Measurements from ENCODE around the gene KRT9.
"Not testable (repeated sequence)": the region's sequence is repeated elsewhere in the genome, so short reads cannot be mapped to it uniquely, and the experiment has no call there.

KRT9 gene

GRCh38 chr17:41606930-41607329 is 35.1 kb upstream of the KRT9 start:
- not testable (repeated sequence) for DNase-seq (ENCODE audit: low read depth, low spot score); H3K4me3 ChIP-seq (ENCODE audit: low read length)

- DNase-seq (ENCODE audit: low read depth, low spot score): no peak
These were observed 30.7 kb upstream of the KRT9 start for GRCh38 chr17:41602524-41602923.

GRCh38 chr17:41600318-41600717 is 28.5 kb upstream of the KRT9 start:
- no peak for DNase-seq (ENCODE audit: low read depth, low spot score)
- H3K4me3 ChIP-seq (ENCODE audit: low read length): no peak overlapping the region

More at GRCh38 chr17:41602524-41602923, 30.7 kb upstream of the KRT9 start:
- no peak overlapping the region for H3K4me3 ChIP-seq (ENCODE audit: low read length)

DNA sequence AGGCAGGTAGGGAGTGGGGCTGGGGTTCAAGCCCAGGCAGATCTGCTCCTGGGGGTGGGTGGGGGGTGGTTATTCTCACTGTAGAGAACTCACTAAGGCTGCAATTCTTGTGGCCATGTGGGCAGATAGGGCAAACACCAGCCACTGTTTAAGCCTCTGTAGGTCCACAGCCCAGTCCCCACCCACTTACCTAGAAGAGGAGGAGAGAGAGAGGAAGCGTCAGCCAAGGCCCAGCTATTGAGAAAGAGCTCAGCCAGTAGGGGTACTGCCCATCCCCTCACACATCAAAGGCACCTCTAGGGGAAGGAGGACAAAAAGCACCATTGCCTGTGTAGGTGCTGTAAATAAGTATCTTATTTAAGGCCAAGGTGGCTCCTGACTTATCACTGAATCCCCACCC is 27.8 kb upstream of the KRT9 start:
- no peak for DNase-seq (ENCODE audit: low read depth, low spot score)
- no peak overlapping the region for H3K4me3 ChIP-seq (ENCODE audit: low read length)

DNA sequence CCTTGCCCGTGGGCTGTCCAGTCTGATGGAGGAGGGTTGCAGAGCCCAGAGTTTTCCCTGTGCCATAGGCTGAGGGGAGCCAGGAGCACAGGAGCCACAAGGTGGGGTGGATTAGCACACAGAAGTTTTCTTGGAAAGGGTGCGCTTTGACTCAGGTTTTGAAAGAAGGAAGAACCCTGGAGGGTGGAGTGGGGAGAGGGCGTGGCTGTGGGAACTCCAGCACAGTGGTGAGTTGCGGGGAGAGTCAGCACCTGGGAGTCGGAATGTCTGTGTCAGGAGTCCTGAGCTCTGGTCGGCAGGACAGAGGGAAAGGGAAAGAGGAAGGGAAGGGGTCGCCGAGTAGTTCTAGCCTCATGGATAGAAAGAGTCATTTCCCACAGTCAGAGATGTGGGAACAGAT is 23.7 kb upstream of the KRT9 start:
- H3K4me3 ChIP-seq (ENCODE audit: low read length): no peak overlapping the region
- DNase-seq (ENCODE audit: low read depth, low spot score): no peak

DNA sequence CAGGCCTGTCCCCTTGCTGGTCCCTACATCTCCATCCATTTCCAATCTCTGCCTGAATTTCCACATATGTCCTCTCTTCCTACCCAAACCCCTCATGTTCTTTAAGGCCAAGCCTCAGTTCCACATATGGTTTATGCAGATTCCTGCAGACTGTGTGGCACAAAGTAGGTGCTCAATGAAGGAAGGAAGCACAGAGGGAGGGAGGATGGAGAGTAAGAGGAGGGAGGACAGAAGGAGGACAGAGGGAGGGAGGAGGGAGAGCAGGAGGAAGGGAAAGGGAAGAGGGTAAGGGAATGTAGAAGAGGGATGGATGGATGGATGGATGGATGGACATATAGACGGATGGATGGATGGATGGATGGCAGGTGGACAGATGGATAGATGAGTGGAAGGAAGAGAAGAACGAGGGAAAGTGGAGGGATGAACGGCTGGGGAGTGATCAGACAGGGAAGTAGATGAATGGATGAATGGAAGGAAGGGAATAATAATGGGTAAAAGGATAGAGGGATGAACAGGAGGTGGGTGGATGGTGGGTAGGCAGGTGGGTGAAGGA is 22.6 kb upstream of the KRT9 start:
- H3K4me3 ChIP-seq (ENCODE audit: low read length): no peak overlapping the region
- no peak for DNase-seq (ENCODE audit: low read depth, low spot score)

GRCh38 chr17:41593306-41593981 is 21.6 kb upstream of the KRT9 start:
- no peak overlapping the region for H3K4me3 ChIP-seq (ENCODE audit: low read length)
- no peak for DNase-seq (ENCODE audit: low read depth, low spot score)

GRCh38 chr17:41592601-41593305 is 20.9 kb upstream of the KRT9 start:
- DNase-seq (ENCODE audit: low read depth, low spot score): no peak
- no peak overlapping the region for H3K4me3 ChIP-seq (ENCODE audit: low read length)

DNA sequence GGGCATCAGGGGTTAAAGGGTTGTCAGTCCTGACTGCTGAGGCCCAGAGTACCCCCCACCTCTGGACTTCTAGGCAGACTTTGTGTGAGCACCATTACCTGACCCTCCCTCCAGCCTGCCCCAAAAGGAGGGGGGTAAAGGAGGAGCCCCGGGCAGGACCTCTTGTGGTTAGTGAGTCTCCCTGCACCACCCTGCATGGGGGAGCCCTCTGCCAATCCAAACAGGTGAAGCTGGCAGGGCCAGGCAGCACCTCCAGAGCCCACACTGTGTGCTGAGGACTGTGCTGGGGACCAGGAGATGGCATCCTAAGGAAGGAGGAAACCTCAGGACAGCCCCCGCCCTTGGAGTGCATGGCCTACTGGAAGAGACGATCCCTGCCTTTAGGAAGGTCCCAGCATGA is 17.4 kb upstream of the KRT9 start:
- H3K4me3 ChIP-seq (ENCODE audit: low read length): no peak overlapping the region
- DNase-seq (ENCODE audit: low read depth, low spot score): no peak

GRCh38 chr17:41588126-41588810 is 16.4 kb upstream of the KRT9 start:
- H3K4me3 ChIP-seq (ENCODE audit: low read length): no peak overlapping the region
- no peak for DNase-seq (ENCODE audit: low read depth, low spot score)

DNA sequence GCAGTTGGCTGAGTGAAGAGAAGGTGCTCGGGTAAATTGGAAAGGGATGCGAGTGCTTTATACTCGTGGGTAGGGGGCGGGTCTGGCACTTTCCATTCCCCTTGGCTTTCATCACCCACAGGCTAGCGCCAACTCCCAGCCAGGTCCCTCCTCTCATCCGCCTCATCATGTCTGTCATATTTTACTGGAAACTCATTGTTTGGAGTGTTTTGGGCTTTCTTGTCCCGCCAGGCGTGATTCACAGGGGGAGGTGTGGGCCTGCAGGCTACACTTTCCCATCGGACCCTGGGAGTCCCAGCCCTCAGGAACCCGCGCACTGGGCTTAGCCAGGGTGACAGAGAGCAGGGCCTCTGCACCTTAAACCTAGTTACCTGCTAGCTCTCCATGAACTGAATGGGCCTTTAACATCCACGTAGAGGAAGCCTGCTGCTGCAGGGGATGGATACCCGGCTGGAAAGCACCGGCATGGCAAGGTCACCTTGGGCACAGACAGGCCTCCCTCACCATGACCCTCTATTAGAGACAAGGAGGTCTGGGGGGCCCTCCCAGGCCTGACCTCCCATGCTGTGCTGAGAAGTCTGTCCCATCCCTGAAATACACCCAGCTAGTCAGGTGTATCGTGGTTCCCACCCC is 15.1 kb upstream of the KRT9 start, which contains the start of gene KRT14:
Gene KRT14, minus strand, starts transcription at position 33 of the 633 bp plus-strand sequence. CDS start 61 bp downstream, outside the sequence.
- no peak for DNase-seq (ENCODE audit: low read depth, low spot score)
- no peak within 1 kb of the TSS for H3K4me3 ChIP-seq (ENCODE audit: low read length)

- no peak overlapping the region for H3K4me3 ChIP-seq (ENCODE audit: low read length)
- DNase-seq (ENCODE audit: low read depth, low spot score): no peak
These were observed 13.6 kb upstream of the KRT9 start for GRCh38 chr17:41585301-41586056.

GRCh38 chr17:41584331-41584927 is 12.6 kb upstream of the KRT9 start:
- not testable (repeated sequence) for DNase-seq (ENCODE audit: low read depth, low spot score); H3K4me3 ChIP-seq (ENCODE audit: low read length)

GRCh38 chr17:41583137-41584127 is 11.6 kb upstream of the KRT9 start:
- no peak for DNase-seq (ENCODE audit: low read depth, low spot score)
- H3K4me3 ChIP-seq (ENCODE audit: low read length): no peak overlapping the region

DNA sequence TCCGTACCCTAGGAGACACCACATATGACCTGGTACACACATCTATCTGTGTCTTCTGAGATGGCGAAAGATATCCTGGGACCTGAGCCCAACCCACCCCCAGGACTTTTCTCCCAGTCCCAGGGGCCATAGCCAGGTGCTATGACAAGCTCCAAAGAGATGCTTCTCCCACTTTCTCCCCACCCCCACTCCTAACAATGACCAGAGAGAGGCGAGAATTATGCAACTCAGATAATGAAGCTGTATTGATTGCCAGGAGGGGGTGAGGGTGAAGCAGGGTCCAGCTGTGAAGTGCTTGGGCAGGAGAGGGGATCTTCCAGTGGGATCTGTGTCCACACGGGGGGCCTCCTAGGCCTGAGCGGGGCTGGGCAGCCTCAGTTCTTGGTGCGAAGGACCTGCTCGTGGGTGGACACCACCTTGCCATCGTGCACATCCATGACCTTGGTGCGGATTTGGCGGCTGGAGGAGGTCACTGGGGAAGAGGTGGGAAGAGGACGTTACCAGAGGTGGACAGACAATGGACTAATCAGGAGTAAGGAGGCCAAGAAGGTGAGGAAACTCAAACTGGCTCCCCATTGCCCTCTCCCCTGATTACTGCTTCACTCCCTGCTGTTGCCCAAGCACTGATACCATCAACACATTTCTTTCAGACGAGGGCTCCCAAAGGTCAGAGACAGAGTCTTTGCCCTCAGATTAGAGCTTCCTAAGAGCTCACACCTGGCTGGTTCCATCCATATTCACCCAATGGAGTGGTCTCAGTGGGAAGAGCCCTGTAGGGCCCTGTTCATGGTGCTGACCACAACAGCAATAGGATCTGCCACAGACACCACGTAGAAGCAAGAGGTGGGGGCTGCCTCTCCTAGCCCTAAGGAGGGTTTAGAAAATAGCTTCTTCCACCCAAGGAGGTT is 10.5 kb upstream of the KRT9 start:
- H3K4me3 ChIP-seq (ENCODE audit: low read length); DNase-seq (ENCODE audit: low read depth, low spot score): not testable (repeated sequence)

- H3K4me3 ChIP-seq (ENCODE audit: low read length): no peak overlapping the region
- no peak for DNase-seq (ENCODE audit: low read depth, low spot score)
These were observed 9.7 kb upstream of the KRT9 start for GRCh38 chr17:41581366-41582060.

Data from Jurkat, Clone E6-1 (cell line).